SK-N-SH (cell line): ENCODE measurements around the gene THSD4.

Experiments
- CTCF ChIP-seq: fragments of 200-600 bp; sonication (generic); IDR thresholded peaks from 2 replicates; pipeline ENCODE4 v1.6.1; 2017; ENCODE audit warnings: antibody characterized with exemption, mild to moderate bottlenecking, moderate library complexity
- EZH2phosphoT487 ChIP-seq: fragments of 200-600 bp; sonication (generic); IDR thresholded peaks from 2 replicates; pipeline ENCODE4 v1.6.1; 2017; ENCODE audit warnings: low read depth, mixed run types, mild to moderate bottlenecking, antibody characterized with exemption, moderate library complexity, borderline replicate concordance
- FOSL2 ChIP-seq: IDR thresholded peaks from 2 replicates; pipeline ENCODE4 v1.4.0; 2012; ENCODE audit warnings: low read depth, mild to moderate bottlenecking, moderate library complexity, borderline replicate concordance
- FOXJ3 ChIP-seq: sonication (generic); formaldehyde crosslinking; IDR thresholded peaks from 2 replicates; pipeline ENCODE4 v1.5.1; 2020; ENCODE audit warnings: mild to moderate bottlenecking, missing genetic modification reagents
- GABPA ChIP-seq: IDR thresholded peaks from 2 replicates; pipeline ENCODE4 v1.4.0; 2012; ENCODE audit warnings: low read depth, mild to moderate bottlenecking
- MEF2A ChIP-seq: IDR thresholded peaks from 2 replicates; pipeline ENCODE4 v1.4.0; 2012; ENCODE audit warnings: low read depth, borderline replicate concordance
- MXI1 ChIP-seq: IDR thresholded peaks from 2 replicates; pipeline ENCODE4 v1.6.1; 2012; ENCODE audit warnings: mild to moderate bottlenecking, low read depth, low read length, improper control_type of control experiment
- NRF1 ChIP-seq: IDR thresholded peaks from 2 replicates; pipeline ENCODE4 v1.6.1; 2012; ENCODE audit warnings: low read depth, mild to moderate bottlenecking, low read length
- POLR2AphosphoS5 ChIP-seq: IDR thresholded peaks from 2 replicates; pipeline ENCODE4 v1.6.1; 2012; ENCODE audit warnings: low read depth, low read length
- RCOR1 ChIP-seq: fragments of 150-350 bp; IDR thresholded peaks from 2 replicates; pipeline ENCODE4 v1.6.1; 2017; ENCODE audit warnings: antibody characterized with exemption, low read length
- RFX5 ChIP-seq: IDR thresholded peaks from 2 replicates; pipeline ENCODE4 v1.6.1; 2012; ENCODE audit warnings: mild to moderate bottlenecking, improper control_type of control experiment, low read length
- SMC3 ChIP-seq: IDR thresholded peaks from 2 replicates; pipeline ENCODE4 v1.6.1; 2012; ENCODE audit warnings: low read depth, low read length, improper control_type of control experiment
- TEAD4 ChIP-seq: IDR thresholded peaks from 2 replicates; pipeline ENCODE4 v1.4.0; 2012; ENCODE audit warnings: mild to moderate bottlenecking, borderline replicate concordance; ENCODE audit not compliant: insufficient read depth
- YY1 ChIP-seq: IDR thresholded peaks from 2 replicates; pipeline ENCODE4 v1.4.0; 2012; ENCODE audit warnings: low read depth, mild to moderate bottlenecking

GRCh38 chr15:71709808-71710418 is 594.6 kb downstream of the THSD4 start:
- TF ChIP-seq YY1 (no peak), EZH2phosphoT487 (no peak), CTCF (no peak), NRF1 (no peak), GABPA (no peak), RCOR1 (no peak), FOSL2 (no peak), MEF2A (no peak), MXI1 (no peak), SMC3 (no peak), POLR2AphosphoS5 (no peak), RFX5 (no peak), FOXJ3 (CRISPR knock-in tag) (no peak), TEAD4 (no peak)
